ENCODE results near the gene C12orf56. TPM values are rescaled to one million over a fixed set of nuclear protein-coding genes. Genes with fewer than 3 reads are reported as not detected.

Gene C12orf56
- total RNA-seq, 2 donors from 2014 or later = not detected

DNA sequence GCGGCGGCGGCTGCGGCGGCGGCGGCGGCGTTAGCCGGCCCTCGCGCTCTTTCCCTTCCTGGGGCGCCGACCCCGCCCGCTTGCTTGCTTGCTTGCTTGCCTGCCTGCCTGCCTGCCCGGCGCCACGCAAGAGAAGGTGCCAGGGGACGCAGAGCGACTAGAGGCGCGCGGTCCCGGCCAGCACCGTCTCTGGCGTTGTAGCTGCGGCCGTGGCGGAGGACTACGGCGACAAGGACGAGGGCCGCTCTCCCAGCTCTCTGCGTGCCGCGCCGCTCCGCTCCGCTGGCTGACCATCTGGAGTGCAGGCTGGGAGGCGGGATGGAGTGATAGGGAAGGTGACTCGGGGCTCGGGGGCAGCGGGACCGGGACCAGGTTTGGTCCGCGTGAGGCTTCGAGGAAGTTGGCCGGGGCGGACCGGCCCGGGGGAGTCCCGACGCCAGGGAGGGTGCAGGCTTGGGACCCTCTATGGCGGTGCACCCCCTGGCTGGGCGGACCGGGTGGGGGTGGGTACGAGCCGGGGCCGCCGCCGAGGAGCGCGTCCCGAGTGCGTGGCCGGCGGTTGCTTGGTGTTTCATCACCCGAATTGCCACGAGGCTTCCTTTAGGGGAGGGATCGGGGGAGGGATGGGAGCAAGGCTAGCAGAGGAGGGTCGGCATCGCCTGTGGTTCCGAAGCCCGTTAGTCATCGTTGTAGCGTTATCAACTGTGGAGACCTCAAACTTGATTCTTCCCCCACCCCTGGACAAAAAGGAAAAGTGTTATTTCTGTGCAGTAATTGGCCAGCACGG, 14.1 kb upstream of the C12orf56 start:
- peak overlapping the region; percentile 99 for H3K4me3 Mint-ChIP-seq
- ATAC-seq (replicated peaks in 1 of 2) (peak; percentile 65 to 70), DNase-seq (peak; percentile 85 to 90)
- peaks cover 9 to 21% of the 10 kb centered on the region in 2 donors for H3K36me3 Mint-ChIP-seq (ENCODE audit: insufficient read depth in 2 of 2)
- no peaks in the 10 kb centered on the region for H3K27me3 Mint-ChIP-seq (ENCODE audit: low read depth)
- peak overlapping the region; percentile 100 for H3K27ac Mint-ChIP-seq
- no peaks in the 10 kb centered on the region for H3K9me3 Mint-ChIP-seq
- H3K4me1 Mint-ChIP-seq (ENCODE audit: low read depth) = peaks cover 44% of the 10 kb centered on the region

DNA sequence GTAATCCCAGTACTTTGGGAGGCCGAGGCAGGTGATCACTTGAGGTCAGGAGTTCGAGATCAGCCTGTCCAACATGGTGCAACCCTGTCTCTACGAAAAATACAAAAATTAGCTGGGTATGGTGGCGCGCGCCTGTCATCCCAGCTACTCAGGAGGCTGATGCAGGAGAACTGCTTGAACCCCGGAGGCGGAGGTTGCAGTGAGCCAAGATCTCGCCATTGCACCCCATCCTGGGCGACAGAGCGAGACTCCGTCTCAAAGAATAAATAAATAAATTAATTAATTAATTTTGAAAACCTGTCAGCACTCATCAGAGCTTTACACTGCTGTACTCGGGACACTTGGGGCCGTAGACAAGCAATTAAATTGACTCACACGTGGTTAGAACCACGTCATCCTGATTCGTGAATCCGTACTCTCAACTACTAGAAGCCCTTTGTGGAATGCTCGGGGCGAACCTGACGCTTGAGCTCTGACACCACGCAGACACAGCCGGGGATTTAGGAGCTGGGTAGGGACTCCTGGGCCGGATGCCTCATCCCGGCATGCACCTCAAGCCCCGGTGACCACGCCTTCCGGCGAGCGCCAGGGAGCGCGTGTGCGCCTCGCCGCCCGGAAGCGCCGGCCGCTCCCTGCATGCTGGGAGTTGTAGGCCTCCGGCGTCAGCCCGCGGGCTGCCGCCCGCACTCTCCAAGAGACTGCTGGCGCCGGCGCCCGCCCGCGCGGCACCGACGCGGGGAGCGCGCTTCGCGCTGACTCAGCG, 13.3 kb upstream of the C12orf56 start, which contains the start of gene XPOT:
XPOT (plus strand) TSS at position 686 of the 763 bp plus-strand sequence. CDS start 5,644 bp downstream, outside the sequence.
- peaks cover 9 to 21% of the 10 kb centered on the region in 2 donors for H3K36me3 Mint-ChIP-seq (ENCODE audit: insufficient read depth in 2 of 2)
- peaks cover 45% of the 10 kb centered on the region for H3K4me1 Mint-ChIP-seq (ENCODE audit: low read depth)
- H3K4me3 Mint-ChIP-seq = peak within 1 kb of the TSS; percentile 99
- no peaks in the 10 kb centered on the region for H3K27me3 Mint-ChIP-seq (ENCODE audit: low read depth)
- ATAC-seq (replicated peaks in 1 of 2) (peak; percentile 90 to 92), DNase-seq (peak; percentile 93 to 94)
- H3K27ac Mint-ChIP-seq = peak within 1 kb of the TSS; percentile 100
- H3K9me3 Mint-ChIP-seq = no peaks in the 10 kb centered on the region

DNA sequence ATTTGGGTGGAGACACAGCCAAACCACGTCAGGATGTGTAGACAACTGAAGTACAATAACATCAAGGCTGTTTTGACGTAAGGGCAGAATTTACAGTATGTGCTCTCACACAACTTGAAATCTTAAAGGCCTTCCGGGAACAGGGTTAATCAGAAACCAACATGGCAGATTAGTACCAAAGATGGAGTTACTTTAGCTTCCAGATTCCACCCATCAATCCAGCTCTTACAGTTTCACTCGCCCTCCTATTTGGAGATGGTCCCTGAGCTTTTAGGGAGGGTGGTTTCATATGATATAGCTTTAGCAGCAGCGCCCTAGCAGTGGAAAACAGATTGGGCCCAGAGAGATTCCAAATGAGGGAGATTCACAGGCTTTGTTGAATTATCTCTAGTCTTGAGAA, 11.6 kb upstream of the C12orf56 start:
- Mint-ChIP-seq H3K9me3 (no peaks in the 10 kb centered on the region), H3K36me3 (ENCODE audit: insufficient read depth in 2 of 2) (peaks cover 9 to 16% of the 10 kb centered on the region in 2 donors), H3K27me3 (ENCODE audit: low read depth) (no peaks in the 10 kb centered on the region), H3K4me3 (peak overlapping the region in 1 of 2 donors; percentile 54), H3K4me1 (ENCODE audit: low read depth) (peaks cover 31% of the 10 kb centered on the region), H3K27ac (no peak overlapping the region)
- ATAC-seq (replicated peaks in 1 of 2) = no peak
- DNase-seq = no peak

DNA sequence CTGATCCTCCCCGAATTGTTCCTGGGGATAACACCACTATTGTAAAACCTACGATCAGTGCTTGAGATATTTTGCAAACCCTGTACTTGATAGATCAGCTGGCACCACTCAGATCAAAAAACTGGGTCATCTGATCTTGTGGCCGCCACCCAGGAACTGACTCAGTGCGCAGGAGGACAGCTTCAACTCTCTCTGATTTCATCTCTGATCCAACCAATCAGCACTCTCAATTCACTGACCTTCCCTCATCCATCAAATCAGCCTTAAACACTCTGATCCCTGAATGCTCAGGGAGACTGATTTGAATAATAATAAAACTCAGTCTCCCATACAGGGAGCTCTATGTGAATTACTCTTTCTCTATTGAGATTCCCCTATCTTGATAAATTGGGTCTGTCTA, 9.5 kb upstream of the C12orf56 start:
- DNase-seq (peak in 1 of 2 donors; percentile 31), ATAC-seq (replicated peaks in 1 of 2) (no peak)
- no peaks in the 10 kb centered on the region for H3K27me3 Mint-ChIP-seq (ENCODE audit: low read depth)
- H3K27ac Mint-ChIP-seq = peak overlapping the region; percentile 84
- peaks cover 14% of the 10 kb centered on the region for H3K4me1 Mint-ChIP-seq (ENCODE audit: low read depth)
- H3K9me3 Mint-ChIP-seq = no peaks in the 10 kb centered on the region
- peak overlapping the region in 1 of 2 donors; percentile 88 for H3K4me3 Mint-ChIP-seq
- H3K36me3 Mint-ChIP-seq (ENCODE audit: insufficient read depth in 2 of 2) = peaks cover 3 to 7% of the 10 kb centered on the region in 2 donors

DNA sequence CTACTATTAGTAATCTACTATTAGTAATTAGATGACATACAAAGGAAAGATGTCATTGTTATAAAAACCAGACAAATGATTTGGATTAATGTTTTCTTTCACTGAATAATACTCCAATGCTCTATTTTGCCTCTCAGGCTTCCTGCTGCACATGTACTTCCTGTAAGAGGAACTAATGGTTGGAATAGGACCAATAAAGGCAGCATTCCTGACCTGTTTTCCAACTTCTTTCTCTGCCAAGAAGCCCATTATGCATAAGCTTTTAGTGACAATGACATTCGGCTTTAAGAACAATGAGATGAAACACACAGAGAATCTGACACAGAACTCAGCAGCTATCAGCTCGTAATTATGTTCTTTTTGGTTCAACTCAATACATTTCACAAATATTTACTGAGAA, 5.2 kb upstream of the C12orf56 start:
- Mint-ChIP-seq H3K4me3 (no peak overlapping the region), H3K27ac (no peak overlapping the region), H3K9me3 (no peaks in the 10 kb centered on the region), H3K36me3 (ENCODE audit: insufficient read depth in 2 of 2) (no peaks in the 10 kb centered on the region), H3K27me3 (ENCODE audit: low read depth) (peaks cover 4% of the 10 kb centered on the region), H3K4me1 (ENCODE audit: low read depth) (peaks cover 16% of the 10 kb centered on the region)
- ATAC-seq (replicated peaks in 1 of 2) (no peak), DNase-seq (no peak)

DNA sequence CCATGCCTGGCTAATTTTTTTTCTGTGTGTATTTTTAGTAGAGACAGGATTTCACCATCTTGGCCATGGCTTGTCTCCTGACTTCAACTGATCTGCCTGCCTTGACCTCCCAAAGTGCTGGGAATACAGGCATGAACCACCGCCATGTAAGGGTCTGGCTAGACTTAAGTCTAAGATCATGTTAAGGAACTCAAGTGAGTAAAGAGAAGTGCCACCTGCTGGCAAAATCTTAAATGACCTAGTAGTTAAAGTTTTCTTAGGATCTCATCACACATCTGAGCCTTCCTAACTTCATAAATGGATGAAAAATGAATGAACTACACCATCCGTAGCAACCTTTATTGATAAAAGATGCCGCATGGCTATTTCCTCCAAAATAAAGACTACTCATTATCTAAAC, 1.7 kb upstream of the C12orf56 start:
- DNase-seq (no peak), ATAC-seq (replicated peaks in 1 of 2) (no peak)
- Mint-ChIP-seq H3K36me3 (ENCODE audit: insufficient read depth in 2 of 2) (no peaks in the 10 kb centered on the region), H3K27ac (no peak overlapping the region), H3K4me1 (ENCODE audit: low read depth) (peaks cover 10% of the 10 kb centered on the region), H3K27me3 (ENCODE audit: low read depth) (peaks cover 4% of the 10 kb centered on the region), H3K9me3 (no peaks in the 10 kb centered on the region), H3K4me3 (no peak overlapping the region)

DNA sequence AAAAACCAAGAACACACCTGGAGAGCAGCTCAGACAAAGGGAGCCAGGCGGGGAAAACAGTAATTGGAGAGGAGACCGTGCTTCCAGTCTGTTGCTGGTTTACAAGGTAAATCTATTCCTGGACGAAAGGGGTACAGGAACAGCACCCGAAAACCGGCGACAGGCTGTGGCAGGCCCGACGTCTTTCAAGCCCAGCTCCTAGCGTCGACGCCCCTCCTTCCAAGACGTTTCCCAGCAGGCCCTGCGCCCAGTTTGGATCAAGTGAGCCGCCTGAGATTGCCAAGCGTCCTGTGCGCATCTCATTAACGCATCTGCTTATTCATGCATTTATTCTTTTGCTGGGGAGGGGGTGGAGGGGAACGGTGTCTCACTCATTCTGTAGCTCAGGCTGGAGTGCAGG, 1.4 kb downstream of the C12orf56 start:
- ATAC-seq (replicated peaks in 1 of 2) (no peak), DNase-seq (no peak)
- Mint-ChIP-seq H3K27me3 (ENCODE audit: low read depth) (peaks cover 4% of the 10 kb centered on the region), H3K9me3 (no peaks in the 10 kb centered on the region), H3K27ac (no peak overlapping the region), H3K36me3 (ENCODE audit: insufficient read depth in 2 of 2) (no peaks in the 10 kb centered on the region), H3K4me3 (no peak overlapping the region), H3K4me1 (ENCODE audit: low read depth) (peaks cover 31% of the 10 kb centered on the region)

DNA sequence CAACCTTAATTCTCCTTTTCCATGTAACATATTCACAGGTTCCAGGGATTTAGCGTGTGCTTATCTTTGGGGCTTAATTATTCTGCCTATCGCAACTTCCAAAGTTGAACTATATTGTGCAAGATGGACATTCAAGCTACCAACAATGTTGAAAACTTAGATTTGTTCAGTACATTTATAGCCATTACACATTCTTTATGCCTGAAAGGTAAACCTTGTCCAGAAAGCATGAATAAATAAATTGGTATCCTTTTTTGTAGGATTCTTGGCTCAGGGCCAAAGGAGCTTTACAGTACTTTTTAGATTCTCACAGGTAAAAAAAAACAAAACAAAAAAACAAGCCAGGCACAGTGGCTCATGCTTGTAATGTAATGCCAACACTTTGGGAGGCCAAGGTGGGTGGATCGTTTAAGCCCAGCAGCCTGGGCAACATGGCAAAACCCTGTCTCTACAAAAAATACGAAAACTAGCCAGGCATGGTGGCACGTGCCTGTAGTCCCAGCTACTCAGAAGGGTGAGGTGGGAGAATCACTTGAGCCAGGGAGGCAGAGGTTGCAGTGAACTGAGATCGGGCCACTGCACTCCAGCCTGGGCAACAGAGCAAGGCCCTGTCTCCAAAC, 3.3 kb downstream of the C12orf56 start:
- Mint-ChIP-seq H3K4me1 (ENCODE audit: low read depth) (peaks cover 32% of the 10 kb centered on the region), H3K27ac (no peak overlapping the region), H3K36me3 (ENCODE audit: insufficient read depth in 2 of 2) (no peaks in the 10 kb centered on the region), H3K9me3 (no peaks in the 10 kb centered on the region), H3K27me3 (ENCODE audit: low read depth) (peaks cover 4% of the 10 kb centered on the region), H3K4me3 (no peak overlapping the region)
- ATAC-seq (replicated peaks in 1 of 2) (no peak), DNase-seq (no peak)

DNA sequence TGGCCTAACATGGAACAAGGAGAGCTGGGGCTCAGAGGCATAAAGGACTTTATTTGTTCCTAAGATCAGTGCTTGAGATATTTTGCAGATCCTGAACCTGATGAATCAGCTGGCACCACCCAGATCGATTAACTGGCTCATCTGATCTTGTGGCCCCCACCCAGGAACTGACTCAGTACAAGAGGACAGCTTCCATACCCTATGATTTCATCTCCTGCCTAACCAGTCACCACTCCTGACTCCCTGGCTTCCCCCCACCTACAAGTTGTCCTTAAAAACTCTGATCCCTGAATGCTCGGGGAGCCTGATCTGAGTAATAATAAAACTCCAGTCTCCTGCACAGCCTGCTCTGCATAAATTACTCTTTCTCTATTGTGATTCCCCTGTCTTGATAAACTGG, 5.1 kb downstream of the C12orf56 start:
- Mint-ChIP-seq H3K4me3 (peak overlapping the region; percentile 60 to 71), H3K4me1 (ENCODE audit: low read depth) (peaks cover 22% of the 10 kb centered on the region), H3K9me3 (peaks cover 9% of the 10 kb centered on the region in 2 donors), H3K27ac (peak overlapping the region; percentile 12), H3K27me3 (ENCODE audit: low read depth) (no peaks in the 10 kb centered on the region), H3K36me3 (ENCODE audit: insufficient read depth in 2 of 2) (peaks cover 5 to 7% of the 10 kb centered on the region in 2 donors)
- DNase-seq (peak; percentile 21 to 38), ATAC-seq (replicated peaks in 1 of 2) (peak; percentile 84 to 86)

DNA sequence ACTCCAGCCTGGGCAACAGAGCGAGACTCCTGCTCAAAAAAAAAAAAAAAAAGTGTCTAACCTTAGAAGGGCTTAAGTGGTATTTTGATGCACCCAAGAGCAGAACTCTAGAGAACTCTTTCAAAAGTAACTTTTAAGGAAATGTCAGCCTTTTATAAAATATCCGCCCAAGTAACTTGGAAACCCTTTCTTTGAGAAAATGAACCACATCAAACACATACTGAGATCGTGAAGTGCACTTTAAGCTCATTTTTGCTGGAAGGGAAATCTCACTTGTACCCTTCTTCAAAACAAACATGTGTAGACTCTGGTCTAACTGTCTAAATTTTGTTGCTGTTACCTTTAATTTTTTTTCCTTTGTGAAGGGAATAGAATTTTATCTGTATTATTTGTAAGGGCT, 5.5 kb downstream of the C12orf56 start:
- H3K4me1 Mint-ChIP-seq (ENCODE audit: low read depth) = peaks cover 22% of the 10 kb centered on the region
- H3K27ac Mint-ChIP-seq = peak overlapping the region; percentile 4
- peaks cover 9 to 12% of the 10 kb centered on the region in 2 donors for H3K9me3 Mint-ChIP-seq
- H3K27me3 Mint-ChIP-seq (ENCODE audit: low read depth) = no peaks in the 10 kb centered on the region
- ATAC-seq (replicated peaks in 1 of 2) = peak in 1 of 2 donors; percentile 30
- DNase-seq = no peak
- peak overlapping the region; percentile 34 to 71 for H3K4me3 Mint-ChIP-seq
- H3K36me3 Mint-ChIP-seq (ENCODE audit: insufficient read depth in 2 of 2) = peaks cover 7 to 9% of the 10 kb centered on the region in 2 donors

DNA sequence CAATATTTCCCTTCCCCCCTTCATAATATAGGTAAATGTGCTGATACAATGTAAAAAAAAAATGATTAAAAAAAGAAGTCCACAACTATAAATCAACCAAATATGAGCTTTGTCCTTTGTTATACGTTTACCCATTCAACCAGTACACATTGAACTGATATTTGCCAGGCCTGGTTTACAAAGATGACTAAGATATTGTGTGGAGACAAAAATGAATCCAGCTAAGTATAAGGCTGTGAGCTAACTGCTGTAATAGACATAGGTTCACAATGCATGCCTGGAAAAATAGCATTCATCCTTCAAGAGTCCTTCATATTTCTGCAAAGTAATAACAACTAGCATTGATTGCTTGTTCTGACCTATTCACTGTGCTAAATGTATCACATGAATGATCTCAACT, 6.9 kb downstream of the C12orf56 start:
- Mint-ChIP-seq H3K27ac (no peak overlapping the region), H3K27me3 (ENCODE audit: low read depth) (no peaks in the 10 kb centered on the region), H3K9me3 (peaks cover 9 to 12% of the 10 kb centered on the region in 2 donors), H3K4me1 (ENCODE audit: low read depth) (peaks cover 22% of the 10 kb centered on the region), H3K36me3 (ENCODE audit: insufficient read depth in 2 of 2) (peaks cover 7 to 9% of the 10 kb centered on the region in 2 donors), H3K4me3 (no peak overlapping the region)
- ATAC-seq (replicated peaks in 1 of 2) (no peak), DNase-seq (no peak)

DNA sequence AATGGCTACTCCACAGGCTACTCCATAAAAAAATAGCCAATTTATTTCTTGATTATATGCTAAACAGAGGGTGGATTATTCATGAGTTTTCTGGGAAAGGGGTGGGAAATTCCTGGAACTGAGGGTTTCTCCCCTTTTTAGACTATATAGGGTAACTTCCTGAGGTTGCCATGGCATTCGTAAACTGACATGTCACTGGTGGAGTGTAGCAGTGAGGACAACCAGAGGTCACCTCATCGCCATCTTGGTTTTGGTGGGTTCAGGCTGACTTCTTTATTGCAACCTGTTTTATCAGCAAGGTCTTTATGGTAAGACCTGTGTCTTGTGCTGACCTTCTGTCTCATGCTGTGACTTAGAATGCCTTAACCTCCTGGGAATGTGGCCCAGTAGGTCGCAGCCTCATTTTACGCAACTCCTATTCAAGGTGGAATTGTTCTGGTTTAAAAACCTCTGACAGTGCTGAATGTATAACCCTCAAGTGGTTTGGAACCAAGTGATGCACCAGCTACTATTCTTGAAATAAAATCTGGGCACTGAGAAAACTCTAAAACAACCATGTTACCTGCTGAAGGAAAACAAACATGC, 27.7 kb downstream of the C12orf56 start:
- ATAC-seq (replicated peaks in 1 of 2) (no peak), DNase-seq (no peak)
- H3K4me3 Mint-ChIP-seq = no peak overlapping the region
- no peaks in the 10 kb centered on the region for H3K9me3 Mint-ChIP-seq
- H3K36me3 Mint-ChIP-seq (ENCODE audit: insufficient read depth in 2 of 2) = no peaks in the 10 kb centered on the region
- H3K27ac Mint-ChIP-seq = no peak overlapping the region
- no peaks in the 10 kb centered on the region for H3K4me1 Mint-ChIP-seq (ENCODE audit: low read depth)
- H3K27me3 Mint-ChIP-seq (ENCODE audit: low read depth) = no peaks in the 10 kb centered on the region

All from activated T-cell treated with anti-CD3 and anti-CD28 coated beads, Interleukin-2, amount 50 U/mL, for 72 hours (primary cell).